ENCODE data around the gene MGRN1. TPM values are rescaled to one million over a fixed set of nuclear protein-coding genes. Genes with fewer than 3 reads are reported as not detected.

The MGRN1 gene
- total and polyA plus RNA-seq, 2 donors (not counting 1 experiment from before 2014, with no cell fraction given): 22.7 to 89.2 TPM

DNA sequence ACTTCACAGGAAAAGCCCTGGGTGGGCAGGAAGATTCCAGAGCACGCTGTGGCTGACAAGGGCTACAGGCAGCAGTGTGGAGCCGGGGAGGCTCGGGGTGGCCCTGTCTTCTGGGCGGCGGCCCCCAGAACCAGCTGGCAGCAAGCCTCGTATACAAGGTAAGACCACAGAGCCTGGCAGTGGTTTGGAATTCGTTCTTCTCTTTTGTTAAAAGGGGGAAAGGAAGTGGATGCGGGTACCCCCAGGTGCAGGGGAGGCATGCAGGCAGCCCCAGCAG lies 16.0 kb upstream of the MGRN1 start:
- Histone ChIP-seq H3K9ac (ENCODE audit: low read length) (no peak overlapping the region), H2AFZ (ENCODE audit: insufficient read depth, low read depth, low read length, poor library complexity, severe bottlenecking) (no peak overlapping the region), H4K20me1 (ENCODE audit: control insufficient read depth, insufficient read depth, low read length, poor library complexity, severe bottlenecking) (peaks cover 45% of the 10 kb centered on the region), H3K4me2 (replicated peaks; ENCODE audit: low read depth, low read length, poor library complexity, severe bottlenecking) (no peak overlapping the region), H3K79me2 (ENCODE audit: control insufficient read depth, insufficient read depth, low read length) (peaks cover 26% of the 10 kb centered on the region), H3K4me1 (ENCODE audit: control insufficient read depth in 2 of 2, insufficient read depth in 2 of 2, low read length in 2 of 2) (peaks cover 9 to 14% of the 10 kb centered on the region in 2 donors), H3K27me3 (replicated peaks in 1 of 4; ENCODE audit: control extremely low read depth in 1 of 4, control insufficient read depth in 3 of 4, insufficient read depth in 4 of 4, low read length in 3 of 4) (no peaks in the 10 kb centered on the region), H3K9me3 (ENCODE audit: control extremely low read depth in 1 of 3, control insufficient read depth in 2 of 3, insufficient read depth in 1 of 3, low read length in 2 of 3) (no peaks in the 10 kb centered on the region), H3K4me3 (ENCODE audit: control extremely low read depth in 1 of 5, extremely low read depth in 1 of 5, insufficient read depth in 1 of 5, low read depth in 2 of 5, low read length in 4 of 5) (no peak overlapping the region), H3K27ac (ENCODE audit: low read length in 2 of 2) (no peak overlapping the region), H3K36me3 (replicated peaks in 1 of 2; ENCODE audit: control extremely low read depth in 1 of 2, control insufficient read depth in 1 of 2, extremely low read depth in 1 of 2, insufficient read depth in 2 of 2, low read length in 1 of 2) (peaks cover 0 to 7% of the 10 kb centered on the region in 2 experiments)
- Mint-ChIP-seq H3K9me3 (ENCODE audit: insufficient read depth) (no peaks in the 10 kb centered on the region), H3K27ac (no peak overlapping the region), H3K4me3 (no peak overlapping the region), H3K27me3 (no peaks in the 10 kb centered on the region), H3K4me1 (peaks cover 6% of the 10 kb centered on the region)
- DNase-seq (no peak), ATAC-seq (ENCODE audit: low read depth) (no peak)
- intact Hi-C loops (cut with micrococcal nuclease): no loop called here
- 81% methylated on average over 7 of the region's 8 CpGs for WGBS (ENCODE audit: insufficient coverage)
- no peak for TF ChIP-seq EZH2 (IDR thresholded peaks at IDR 0.05; ENCODE audit: borderline replicate concordance, insufficient read depth, low read depth, low read length, poor library complexity, severe bottlenecking)
- no peak for TF ChIP-seq CTCF (IDR thresholded peaks at IDR 0.05)
- CTCF ChIA-PET: interaction anchor here (0.5 kb wide), 1 partner anchor 20 kb away, joined by 4 read pairs; no protein-coding TSS in a partner anchor
- POLR2A ChIA-PET: no interaction called here

DNA sequence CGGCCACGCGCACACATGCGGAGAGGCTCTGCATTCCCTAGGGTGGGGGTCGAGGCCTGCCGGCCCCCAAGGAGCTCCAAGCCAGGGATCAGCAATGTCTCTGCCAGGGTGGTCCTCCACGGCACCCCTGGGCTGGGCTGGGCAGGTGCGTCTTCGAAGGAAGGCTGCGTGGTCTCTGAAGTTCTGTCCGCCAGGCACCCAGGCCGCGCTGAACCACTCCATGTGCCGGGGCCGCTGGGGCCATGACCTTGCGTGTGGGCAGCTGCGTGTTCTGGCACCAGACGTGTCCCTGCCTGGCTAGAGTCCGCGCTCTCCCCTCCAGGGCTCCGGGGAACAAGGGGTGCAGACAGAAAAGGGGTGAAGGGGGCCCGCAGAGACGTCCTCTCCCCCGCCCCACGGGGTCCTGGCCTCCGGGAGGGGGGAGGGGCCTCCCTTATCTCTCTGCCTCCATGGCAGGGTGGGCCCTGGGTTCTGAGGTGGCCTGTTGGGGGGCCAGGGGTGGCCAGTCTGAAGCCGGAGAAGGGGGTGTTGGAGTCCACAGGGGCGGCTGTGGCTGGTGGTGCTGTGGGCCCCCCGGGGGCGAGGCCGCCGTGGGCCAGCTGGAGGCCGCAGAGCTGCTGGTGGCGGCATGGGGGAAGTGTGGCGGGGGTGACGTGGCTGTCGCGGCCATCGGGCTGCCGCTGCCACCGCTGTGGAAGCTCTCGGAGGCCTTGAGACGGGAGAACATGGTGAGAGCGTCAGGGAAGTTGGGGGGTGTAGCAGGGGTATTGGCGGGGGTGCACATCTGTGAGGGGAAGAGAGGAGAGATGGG lies 15.2 kb upstream of the MGRN1 start:
- POLR2A ChIA-PET: interaction anchor here (0.6 kb wide), 1 partner anchor 71 kb away, joined by 10 read pairs; the partner anchor contains the start of gene CDIP1
- Histone ChIP-seq H4K20me1 (ENCODE audit: control insufficient read depth, insufficient read depth, low read length, poor library complexity, severe bottlenecking) (peaks cover 50% of the 10 kb centered on the region), H3K79me2 (ENCODE audit: control insufficient read depth, insufficient read depth, low read length) (peaks cover 33% of the 10 kb centered on the region), H3K4me1 (ENCODE audit: control insufficient read depth in 2 of 2, insufficient read depth in 2 of 2, low read length in 2 of 2) (peaks cover 12 to 17% of the 10 kb centered on the region in 2 donors), H2AFZ (ENCODE audit: insufficient read depth, low read depth, low read length, poor library complexity, severe bottlenecking) (no peak overlapping the region), H3K4me2 (replicated peaks; ENCODE audit: low read depth, low read length, poor library complexity, severe bottlenecking) (no peak overlapping the region), H3K9me3 (ENCODE audit: control extremely low read depth in 1 of 3, control insufficient read depth in 2 of 3, insufficient read depth in 1 of 3, low read length in 2 of 3) (no peaks in the 10 kb centered on the region), H3K9ac (ENCODE audit: low read length) (no peak overlapping the region), H3K4me3 (ENCODE audit: control extremely low read depth in 1 of 5, extremely low read depth in 1 of 5, insufficient read depth in 1 of 5, low read depth in 2 of 5, low read length in 4 of 5) (no peak overlapping the region), H3K36me3 (replicated peaks in 1 of 2; ENCODE audit: control extremely low read depth in 1 of 2, control insufficient read depth in 1 of 2, extremely low read depth in 1 of 2, insufficient read depth in 2 of 2, low read length in 1 of 2) (peaks cover 0 to 7% of the 10 kb centered on the region in 2 experiments), H3K27me3 (replicated peaks in 1 of 4; ENCODE audit: control extremely low read depth in 1 of 4, control insufficient read depth in 3 of 4, insufficient read depth in 4 of 4, low read length in 3 of 4) (no peaks in the 10 kb centered on the region), H3K27ac (ENCODE audit: low read length in 2 of 2) (no peak overlapping the region)
- TF ChIP-seq EZH2 (IDR thresholded peaks at IDR 0.05; ENCODE audit: borderline replicate concordance, insufficient read depth, low read depth, low read length, poor library complexity, severe bottlenecking) (no peak), CTCF (IDR thresholded peaks at IDR 0.05) (no peak)
- DNase-seq: no peak
- intact Hi-C loops (cut with micrococcal nuclease): loop anchor here (10.0 kb wide), 2 partner anchors 495 to 1345 kb away; partner anchors contain the start of gene ADCY9
- WGBS (ENCODE audit: insufficient coverage): 94% methylated on average over 36 of the region's 45 CpGs
- Mint-ChIP-seq H3K9me3 (ENCODE audit: insufficient read depth) (no peaks in the 10 kb centered on the region), H3K4me1 (peaks cover 9% of the 10 kb centered on the region), H3K27me3 (no peaks in the 10 kb centered on the region), H3K27ac (no peak overlapping the region), H3K4me3 (no peak overlapping the region)
- ATAC-seq (ENCODE audit: low read depth): no peak
- CTCF ChIA-PET: interaction anchor here (0.5 kb wide), 1 partner anchor 19 kb away, joined by 4 read pairs; no protein-coding TSS in a partner anchor

All from B cell (primary cell).